B cell (primary cell): ENCODE measurements around the gene SMNDC1. TPM values are rescaled to one million over a fixed set of nuclear protein-coding genes. Genes with fewer than 3 reads are reported as not detected.
"Not testable (repeated sequence)": the region's sequence is repeated elsewhere in the genome, so short reads cannot be mapped to it uniquely, and the experiment has no call there.

Experiments used
- ATAC-seq: fragments of 200-7000 bp; cut with Tn5 transposase; one replicate; pipeline ENCODE4 v1.10.0; 2021; ENCODE audit warnings: low read depth, mild to moderate bottlenecking, moderate number of reproducible peaks, moderate library complexity
- CTCF ChIA-PET: fragments of 350-600 bp; sonication (Branson Sonifier 250); formaldehyde crosslinking; loops from one replicate; lab custom pipeline; 2021; ENCODE audit warnings: antibody characterized with exemption, inconsistent platforms; lab: Charles Lee
- POLR2A ChIA-PET: fragments of 350-600 bp; sonication (Branson Sonifier 250); formaldehyde crosslinking; loops from one replicate; lab custom pipeline; 2021; ENCODE audit warnings: antibody characterized with exemption; lab: Charles Lee
- DNase-seq: peaks from one replicate; pipeline ENCODE4 v3.0.0; 2013
- H2AFZ ChIP-seq: 2 replicates; pipeline ENCODE4 v1.6.1; 2012; ENCODE audit warnings: mild to moderate bottlenecking, low read depth, low read length; ENCODE audit not compliant: insufficient read depth, poor library complexity, severe bottlenecking
- H3K27ac ChIP-seq, 2 donors: 1 replicate in 1 of 2; 2 replicates in 1 of 2; pipeline ENCODE4 v1.5.1; 2012 to 2013; ENCODE audit warnings: low read length in 2 of 2, mild to moderate bottlenecking in 2 of 2, moderate library complexity in 1 of 2
- H3K27me3 ChIP-seq, 4 experiments: fragments of 200-600 bp in 1 of 4; sonication (generic) in 1 of 4; replicated peaks in 1 of 4; 1 replicate in 2 of 4; 2 replicates in 2 of 4; pipeline versions ENCODE4 v1.6.1 to v1.7.0; 2013 to 2016; ENCODE audit warnings: low read length in 3 of 4, mild to moderate bottlenecking in 2 of 4, mixed read lengths in 1 of 4, moderate library complexity in 1 of 4; ENCODE audit not compliant: insufficient read depth in 4 of 4, control insufficient read depth in 3 of 4; ENCODE audit errors: control extremely low read depth in 1 of 4
- H3K36me3 ChIP-seq, 2 experiments: replicated peaks in 1 of 2; 1 replicate in 1 of 2; 2 replicates in 1 of 2; pipeline versions ENCODE4 v1.6.1 to v1.7.1; 2013; ENCODE audit warnings: low read length in 1 of 2; ENCODE audit not compliant: insufficient read depth in 2 of 2, control insufficient read depth in 1 of 2; ENCODE audit errors: control extremely low read depth in 1 of 2, extremely low read depth in 1 of 2
- H3K4me1 ChIP-seq, 2 donors: fragments of 200-600 bp in 1 of 2; sonication (generic) in 1 of 2; 1 replicate in 1 of 2; 2 replicates in 1 of 2; pipeline versions ENCODE4 v1.5.1 to v1.6.1; 2013 to 2017; ENCODE audit warnings: low read length in 2 of 2; ENCODE audit not compliant: control insufficient read depth in 2 of 2, insufficient read depth in 2 of 2
- H3K4me2 ChIP-seq: replicated peaks from 2 replicates; pipeline ENCODE3; 2012; ENCODE audit warnings: mild to moderate bottlenecking, low read depth, low read length; ENCODE audit not compliant: poor library complexity, severe bottlenecking
- H3K4me3 ChIP-seq, 5 experiments: fragments of 200-600 bp in 1 of 5; sonication (generic) in 1 of 5; 1 replicate in 3 of 5; 2 replicates in 2 of 5; pipeline versions ENCODE4 v1.5.1 to v1.7.0; 2011 to 2016; ENCODE audit warnings: low read length in 4 of 5, mild to moderate bottlenecking in 4 of 5, low read depth in 2 of 5, control low read depth in 1 of 5, moderate library complexity in 1 of 5; ENCODE audit not compliant: insufficient read depth in 1 of 5; ENCODE audit errors: control extremely low read depth in 1 of 5, extremely low read depth in 1 of 5
- H3K79me2 ChIP-seq: fragments of 200-600 bp; sonication (generic); one replicate; pipeline ENCODE4 v1.6.0; 2016; ENCODE audit warnings: low read length; ENCODE audit not compliant: control insufficient read depth, insufficient read depth
- H3K9ac ChIP-seq: fragments of 200-600 bp; sonication (generic); 2 replicates; pipeline ENCODE4 v1.6.1; 2017; ENCODE audit warnings: mild to moderate bottlenecking, low read length, moderate library complexity
- H3K9me3 ChIP-seq, 3 donors: one replicate each; pipeline versions ENCODE4 v1.6.1 to v1.7.1; 2013; ENCODE audit warnings: low read length in 2 of 3; ENCODE audit not compliant: control insufficient read depth in 2 of 3, insufficient read depth in 1 of 3; ENCODE audit errors: control extremely low read depth in 1 of 3
- H4K20me1 ChIP-seq: 2 replicates; pipeline ENCODE4 v1.6.0; 2012; ENCODE audit warnings: mild to moderate bottlenecking, low read length; ENCODE audit not compliant: insufficient read depth, control insufficient read depth, poor library complexity, severe bottlenecking
- H3K27ac Mint-ChIP-seq: one replicate; pipeline ENCODE4 v1.8.0; 2021; ENCODE audit warnings: mixed read lengths
- H3K27me3 Mint-ChIP-seq: one replicate; pipeline ENCODE4 v1.8.0; 2021; ENCODE audit warnings: mixed read lengths
- H3K4me1 Mint-ChIP-seq: one replicate; pipeline ENCODE4 v1.8.0; 2021; ENCODE audit warnings: mixed read lengths
- H3K4me3 Mint-ChIP-seq: one replicate; pipeline ENCODE4 v1.8.0; 2021; ENCODE audit warnings: mixed read lengths
- H3K9me3 Mint-ChIP-seq: one replicate; pipeline ENCODE4 v1.8.0; 2022; ENCODE audit warnings: mixed read lengths; ENCODE audit not compliant: insufficient read depth
- EZH2 ChIP-seq: IDR thresholded peaks from 2 replicates; pipeline ENCODE4 v1.6.1; 2012; ENCODE audit warnings: borderline replicate concordance, low read depth, mild to moderate bottlenecking, moderate library complexity, low read length; ENCODE audit not compliant: insufficient read depth, poor library complexity, severe bottlenecking
- WGBS: methylation state at CpG from one replicate; pipeline ENCODE4 v1.1.5; 2013; ENCODE audit warnings: missing lambda C conversion rate; ENCODE audit not compliant: insufficient coverage; 5-methylcytosine and 5-hydroxymethylcytosine counted together
- intact Hi-C: fragments of 100-400 bp; cut with micrococcal nuclease; formaldehyde crosslinking; loops from one replicate; pipeline ENCODE4 v1.10.0; 2022
- polyA plus RNA-seq: library from polyadenylated mRNA; depleted of rRNA; stranded (reverse); fragments of >200 nt; gene quantifications from 2 replicates; pipeline ENCODE4 v1.2.3, GENCODE V29; 2012
- total RNA-seq, 2 donors: library from RNA; stranded (reverse); fragments of 120-200 nt in 1 of 2; gene quantifications; 1 replicate in 1 of 2; 2 replicates in 1 of 2; pipeline versions ENCODE4 v1.2.3 to v1.2.4, GENCODE V29; 2013 to 2022
- TF ChIP-seq, protein P1 (sequence below): fragments of 200-600 bp; IDR thresholded peaks from one replicate; pipeline ENCODE4 v1.8.0; 2022; ENCODE audit warnings: antibody characterized with exemption, mild to moderate bottlenecking

Gene SMNDC1
- total and polyA plus RNA-seq, 2 donors (not counting 1 experiment from before 2014, with no cell fraction given), result 12.1 to 36.0 TPM

GRCh38 chr10:110334061-110334656 is 29.4 kb upstream of the SMNDC1 start:
- Histone ChIP-seq H3K4me3 (no peak overlapping the region), H3K9me3 (peaks cover 1 to 28% (median 16%) of the 10 kb centered on the region in 3 donors), H3K27ac (no peak overlapping the region), H3K79me2 (no peaks in the 10 kb centered on the region), H3K4me2 (no peak overlapping the region), H3K9ac (no peak overlapping the region), H3K36me3 (no peaks in the 10 kb centered on the region), H2AFZ (no peak overlapping the region), H3K27me3 (no peaks in the 10 kb centered on the region), H3K4me1 (peaks cover 5 to 6% of the 10 kb centered on the region in 2 donors), H4K20me1 (no peaks in the 10 kb centered on the region)
- no peak for TF ChIP-seq EZH2
- TF ChIP-seq, protein P1, sequence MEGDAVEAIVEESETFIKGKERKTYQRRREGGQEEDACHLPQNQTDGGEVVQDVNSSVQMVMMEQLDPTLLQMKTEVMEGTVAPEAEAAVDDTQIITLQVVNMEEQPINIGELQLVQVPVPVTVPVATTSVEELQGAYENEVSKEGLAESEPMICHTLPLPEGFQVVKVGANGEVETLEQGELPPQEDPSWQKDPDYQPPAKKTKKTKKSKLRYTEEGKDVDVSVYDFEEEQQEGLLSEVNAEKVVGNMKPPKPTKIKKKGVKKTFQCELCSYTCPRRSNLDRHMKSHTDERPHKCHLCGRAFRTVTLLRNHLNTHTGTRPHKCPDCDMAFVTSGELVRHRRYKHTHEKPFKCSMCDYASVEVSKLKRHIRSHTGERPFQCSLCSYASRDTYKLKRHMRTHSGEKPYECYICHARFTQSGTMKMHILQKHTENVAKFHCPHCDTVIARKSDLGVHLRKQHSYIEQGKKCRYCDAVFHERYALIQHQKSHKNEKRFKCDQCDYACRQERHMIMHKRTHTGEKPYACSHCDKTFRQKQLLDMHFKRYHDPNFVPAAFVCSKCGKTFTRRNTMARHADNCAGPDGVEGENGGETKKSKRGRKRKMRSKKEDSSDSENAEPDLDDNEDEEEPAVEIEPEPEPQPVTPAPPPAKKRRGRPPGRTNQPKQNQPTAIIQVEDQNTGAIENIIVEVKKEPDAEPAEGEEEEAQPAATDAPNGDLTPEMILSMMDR, result no peak
- CTCF ChIA-PET, result interaction anchor here (0.6 to 4.5 kb wide), 7 partner anchors 9 to 213 kb away, joined by 3 to 31 read pairs (median 6); partner anchors contain the start of gene SMNDC1
- 100% methylated on average over 3 of the region's 5 CpGs for WGBS
- ATAC-seq (no peak), DNase-seq (no peak)
- POLR2A ChIA-PET, result interaction anchor here (0.6 kb wide), 1 partner anchor 75 kb away, joined by 3 read pairs; no protein-coding TSS in a partner anchor
- H3K27me3 Mint-ChIP-seq, result peaks cover 7% of the 10 kb centered on the region
- no peak overlapping the region for H3K4me3 Mint-ChIP-seq
- H3K9me3 Mint-ChIP-seq, result peaks cover 2% of the 10 kb centered on the region
- intact Hi-C loops, result no loop called here
- no peak overlapping the region for H3K27ac Mint-ChIP-seq
- peaks cover 7% of the 10 kb centered on the region for H3K4me1 Mint-ChIP-seq

DNA sequence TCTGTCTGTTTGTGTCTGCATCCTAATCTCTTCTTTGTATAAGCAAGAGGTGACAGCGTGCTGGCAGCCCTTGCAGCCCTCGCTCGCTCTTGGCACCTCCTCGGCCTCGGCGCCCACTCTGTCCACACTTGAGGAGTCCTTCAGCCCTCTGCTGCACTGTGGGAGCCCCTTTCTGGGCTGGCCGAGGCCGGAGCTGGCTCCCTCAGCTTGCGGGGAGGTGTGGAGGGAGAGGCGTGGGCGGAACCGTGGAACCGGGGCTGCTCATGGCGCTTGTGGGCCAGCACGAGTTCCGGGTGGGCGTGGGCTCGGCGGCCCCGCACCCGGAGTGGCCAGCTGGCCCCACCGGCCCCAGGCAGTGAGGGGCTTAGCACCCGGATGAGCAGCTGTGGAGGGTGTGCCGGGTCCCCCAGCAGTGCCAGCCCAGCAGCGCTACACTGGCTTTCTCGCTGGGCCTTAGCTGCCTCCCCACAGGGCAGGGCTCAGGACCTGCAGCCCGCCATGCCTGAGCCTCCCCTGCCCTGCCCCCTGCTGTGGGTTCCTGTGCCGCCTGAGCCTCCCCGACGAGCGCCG is 26.6 kb upstream of the SMNDC1 start:
- H3K4me3 Mint-ChIP-seq, H3K27ac Mint-ChIP-seq, ATAC-seq, H3K36me3 ChIP-seq, H3K27ac ChIP-seq, H3K27me3 Mint-ChIP-seq, intact Hi-C loops, H3K27me3 ChIP-seq, H4K20me1 ChIP-seq, H3K79me2 ChIP-seq, H3K4me2 ChIP-seq, DNase-seq, H3K4me1 ChIP-seq, POLR2A ChIA-PET, H3K4me3 ChIP-seq, H3K9me3 Mint-ChIP-seq, H3K9ac ChIP-seq, H2AFZ ChIP-seq: not testable (repeated sequence)
- peaks cover 1 to 28% (median 16%) of the 10 kb centered on the region in 3 donors for H3K9me3 ChIP-seq
- CTCF ChIA-PET, result interaction anchor here (1.4 to 4.5 kb wide), 2 partner anchors 23 to 214 kb away, joined by 6 to 31 read pairs; no protein-coding TSS in a partner anchor
- whole genome bisulfite sequencing, result 98% methylated on average over 32 of the region's 32 CpGs
- H3K4me1 Mint-ChIP-seq, result peaks cover 17% of the 10 kb centered on the region
